Chondrocyte (in vitro differentiated cells): Measurements from ENCODE around the gene ZNF711. TPM values are rescaled to one million over a fixed set of nuclear protein-coding genes. Genes with fewer than 3 reads are reported as not detected.
A peak's percentile ranks its signal among the peaks of the same experiment; 100 is the strongest.
"Not testable (repeated sequence)": the region's sequence is repeated elsewhere in the genome, so short reads cannot be mapped to it uniquely, and the experiment has no call there.

Source experiments
- DNase-seq: peaks from one replicate; pipeline ENCODE4 v3.0.0; 2021; ENCODE audit warnings: mixed read lengths, low spot score
- H3K27ac Mint-ChIP-seq: one replicate; pipeline ENCODE4 v1.8.0; 2021; ENCODE audit warnings: mild to moderate bottlenecking, moderate library complexity, mixed read lengths; ENCODE audit not compliant: unreplicated experiment
- H3K27me3 Mint-ChIP-seq: 2 replicates; pipeline ENCODE4 v1.8.0; 2021; ENCODE audit warnings: low read depth, mixed read lengths
- H3K36me3 Mint-ChIP-seq: 2 replicates; pipeline ENCODE4 v1.8.0; 2021; ENCODE audit warnings: low read depth, mixed read lengths
- H3K4me1 Mint-ChIP-seq: 2 replicates; pipeline ENCODE4 v1.8.0; 2021; ENCODE audit warnings: low read depth, mild to moderate bottlenecking, mixed read lengths
- H3K4me3 Mint-ChIP-seq: one replicate; pipeline ENCODE4 v1.8.0; 2021; ENCODE audit warnings: mild to moderate bottlenecking, moderate library complexity, mixed read lengths; ENCODE audit not compliant: unreplicated experiment
- H3K9me3 Mint-ChIP-seq: 2 replicates; pipeline ENCODE4 v1.8.0; 2021; ENCODE audit warnings: low read depth, mixed read lengths
- total RNA-seq: library from RNA; stranded (reverse); gene quantifications from 3 replicates; pipeline ENCODE4 v1.2.1, GENCODE V29; 2021
- TF ChIP-seq, protein P1 (sequence below): fragments of 200-600 bp; sonication (generic); IDR thresholded peaks from 2 replicates; pipeline ENCODE4 v1.5.0; 2021; ENCODE audit warnings: antibody characterized with exemption, mild to moderate bottlenecking, moderate library complexity

ZNF711 gene
- total RNA-seq, 1 donor from 2014 or later: 7.2 TPM

DNA sequence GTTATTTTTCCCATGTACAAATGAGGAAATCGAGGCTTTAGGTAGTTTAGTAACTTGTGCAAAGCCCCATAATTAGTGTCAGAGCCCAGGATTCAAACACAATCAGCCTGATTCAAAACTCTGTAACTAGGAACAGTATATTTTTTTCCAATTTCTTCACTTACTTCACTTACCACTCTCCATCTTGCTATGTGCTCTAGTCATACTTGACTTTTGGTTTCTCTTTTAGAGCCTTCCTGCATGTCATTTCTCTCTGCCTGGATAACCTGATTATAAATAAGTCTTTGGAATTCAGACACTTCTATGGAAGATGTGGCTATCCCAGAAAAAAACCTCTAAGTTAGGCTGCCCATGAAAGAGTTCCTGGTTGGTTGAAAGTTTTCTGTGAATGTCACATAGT is 22.4 kb upstream of the ZNF711 start:
- Mint-ChIP-seq H3K4me1 (no peaks in the 10 kb centered on the region), H3K9me3 (peaks cover 4% of the 10 kb centered on the region)

DNA sequence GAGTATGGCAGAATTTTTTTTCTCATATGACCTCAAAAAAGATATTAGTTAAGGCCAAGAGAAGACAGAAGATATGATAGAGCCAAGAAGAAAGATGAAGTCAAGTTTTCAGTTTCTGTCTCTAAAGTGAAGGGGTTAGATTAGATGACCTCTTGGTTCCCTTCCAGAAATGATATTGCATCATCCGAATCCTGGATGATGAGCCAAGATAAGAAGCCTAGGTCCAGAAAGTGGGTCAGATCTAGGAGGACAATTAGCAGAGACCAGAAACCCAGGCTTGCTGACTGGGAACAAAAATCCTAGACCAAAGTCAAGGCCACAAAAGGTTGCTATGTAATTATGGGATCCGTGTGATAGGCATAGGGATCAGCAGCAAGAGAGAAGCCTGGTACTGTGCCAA is 20.4 kb upstream of the ZNF711 start:
- Mint-ChIP-seq H3K4me3 (no peak overlapping the region), H3K9me3 (peaks cover 4% of the 10 kb centered on the region), H3K27me3 (no peaks in the 10 kb centered on the region), H3K27ac (no peak overlapping the region), H3K4me1 (no peaks in the 10 kb centered on the region), H3K36me3 (no peaks in the 10 kb centered on the region)
- TF ChIP-seq, protein P1, sequence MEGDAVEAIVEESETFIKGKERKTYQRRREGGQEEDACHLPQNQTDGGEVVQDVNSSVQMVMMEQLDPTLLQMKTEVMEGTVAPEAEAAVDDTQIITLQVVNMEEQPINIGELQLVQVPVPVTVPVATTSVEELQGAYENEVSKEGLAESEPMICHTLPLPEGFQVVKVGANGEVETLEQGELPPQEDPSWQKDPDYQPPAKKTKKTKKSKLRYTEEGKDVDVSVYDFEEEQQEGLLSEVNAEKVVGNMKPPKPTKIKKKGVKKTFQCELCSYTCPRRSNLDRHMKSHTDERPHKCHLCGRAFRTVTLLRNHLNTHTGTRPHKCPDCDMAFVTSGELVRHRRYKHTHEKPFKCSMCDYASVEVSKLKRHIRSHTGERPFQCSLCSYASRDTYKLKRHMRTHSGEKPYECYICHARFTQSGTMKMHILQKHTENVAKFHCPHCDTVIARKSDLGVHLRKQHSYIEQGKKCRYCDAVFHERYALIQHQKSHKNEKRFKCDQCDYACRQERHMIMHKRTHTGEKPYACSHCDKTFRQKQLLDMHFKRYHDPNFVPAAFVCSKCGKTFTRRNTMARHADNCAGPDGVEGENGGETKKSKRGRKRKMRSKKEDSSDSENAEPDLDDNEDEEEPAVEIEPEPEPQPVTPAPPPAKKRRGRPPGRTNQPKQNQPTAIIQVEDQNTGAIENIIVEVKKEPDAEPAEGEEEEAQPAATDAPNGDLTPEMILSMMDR: no peak
- no peak for DNase-seq

More for the DNA sequence above, 22.4 kb upstream of the ZNF711 start:
- TF ChIP-seq, protein P1: no peak
- no peaks in the 10 kb centered on the region for H3K36me3 Mint-ChIP-seq
- no peak overlapping the region for H3K27ac Mint-ChIP-seq
- DNase-seq: no peak
- H3K27me3 Mint-ChIP-seq: no peaks in the 10 kb centered on the region
- H3K4me3 Mint-ChIP-seq: no peak overlapping the region

DNA sequence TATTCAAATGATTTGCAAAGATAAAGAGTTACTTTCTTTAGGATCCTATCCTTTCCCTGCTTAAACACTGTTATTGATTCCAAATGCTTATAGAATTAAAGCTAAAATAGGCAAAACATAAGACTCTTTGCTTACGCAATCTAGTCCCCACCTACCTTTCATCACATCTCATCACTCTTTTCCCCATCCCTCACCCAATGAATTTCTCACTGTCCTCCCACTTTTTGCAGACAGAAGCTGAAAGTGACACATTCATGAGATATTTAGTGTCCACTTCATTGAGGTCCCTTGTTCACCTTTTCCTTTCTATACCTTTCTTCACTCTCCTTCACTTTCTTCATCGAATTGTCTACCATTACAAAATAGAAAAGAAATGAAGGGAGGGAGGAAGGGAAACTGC is 636 bp upstream of the ZNF711 start:
- H3K27ac Mint-ChIP-seq: peak overlapping the region; percentile 22
- peak overlapping the region; percentile 78 for H3K4me3 Mint-ChIP-seq
- H3K27me3 Mint-ChIP-seq: no peaks in the 10 kb centered on the region
- DNase-seq: no peak
- TF ChIP-seq, protein P1: no peak
- no peaks in the 10 kb centered on the region for H3K9me3 Mint-ChIP-seq
- no peaks in the 10 kb centered on the region for H3K36me3 Mint-ChIP-seq
- peaks cover 8% of the 10 kb centered on the region for H3K4me1 Mint-ChIP-seq

DNA sequence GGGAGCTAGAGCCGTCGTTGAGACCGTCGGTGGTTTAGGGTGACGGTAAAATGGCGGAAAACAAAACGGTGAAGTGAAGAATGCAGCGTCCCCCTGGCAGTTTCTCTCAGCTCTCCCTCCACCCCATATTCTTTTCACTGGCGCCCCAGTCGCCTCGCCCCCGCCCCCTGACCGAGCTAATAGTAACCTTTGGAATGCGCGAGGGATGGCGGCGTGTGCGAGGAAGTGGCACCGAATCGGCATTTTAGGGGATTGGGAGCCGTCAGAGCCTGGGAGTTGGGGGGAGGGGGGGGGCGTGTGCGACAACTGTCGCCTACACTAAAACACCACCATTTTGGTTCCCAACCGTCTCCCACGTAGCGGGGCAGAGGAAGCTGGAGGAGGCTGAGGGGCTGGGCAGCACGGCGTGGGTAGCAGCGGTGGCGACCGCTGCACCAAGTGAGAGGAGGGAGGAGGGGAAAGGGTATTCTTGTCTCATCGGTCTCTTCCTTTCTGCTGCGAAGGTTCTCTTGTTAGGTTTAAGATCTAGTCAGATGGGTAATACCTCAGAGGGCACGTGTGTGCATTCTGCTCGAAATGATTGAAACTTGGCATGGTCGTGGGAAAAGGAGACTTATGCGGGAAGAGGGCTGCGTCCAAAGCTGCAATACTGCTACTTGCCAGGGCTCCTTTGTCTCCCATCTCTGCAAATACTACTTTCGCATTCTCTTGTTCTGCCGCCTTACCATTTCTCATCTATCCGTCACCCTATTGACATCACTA is 840 bp downstream of the ZNF711 start:
- peaks cover 8% of the 10 kb centered on the region for H3K4me1 Mint-ChIP-seq
- H3K9me3 Mint-ChIP-seq: peaks cover 2% of the 10 kb centered on the region
- no peak for DNase-seq
- H3K27me3 Mint-ChIP-seq: no peaks in the 10 kb centered on the region
- H3K27ac Mint-ChIP-seq: peak overlapping the region; percentile 77
- no peaks in the 10 kb centered on the region for H3K36me3 Mint-ChIP-seq
- H3K4me3 Mint-ChIP-seq: peak overlapping the region; percentile 78
- TF ChIP-seq, protein P1: no peak

DNA sequence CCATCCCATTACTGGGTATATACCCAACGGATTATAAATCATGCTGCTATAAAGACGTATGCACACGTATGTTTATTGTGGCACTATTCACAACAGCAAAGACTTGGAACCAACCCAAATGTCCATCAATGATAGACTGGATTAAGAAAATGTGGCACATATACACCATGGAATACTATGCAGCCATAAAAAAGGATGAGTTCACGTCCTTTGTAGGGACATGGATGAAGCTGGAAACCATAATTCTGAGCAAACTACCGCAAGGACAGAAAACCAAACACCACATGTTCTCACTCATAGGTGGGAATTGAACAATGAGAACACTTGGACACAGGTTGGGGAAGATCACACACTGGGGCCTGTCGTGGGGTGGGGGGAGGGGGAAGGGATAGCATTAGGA is 41.5 kb downstream of the ZNF711 start:
- H3K36me3 Mint-ChIP-seq, H3K4me3 Mint-ChIP-seq, H3K27me3 Mint-ChIP-seq, H3K27ac Mint-ChIP-seq, DNase-seq, H3K4me1 Mint-ChIP-seq: not testable (repeated sequence)
- peaks cover 23% of the 10 kb centered on the region for H3K9me3 Mint-ChIP-seq
